ENCODE results near the gene CNTFR. TPM values are rescaled to one million over a fixed set of nuclear protein-coding genes. Genes with fewer than 3 reads are reported as not detected.

Gene CNTFR
- total RNA-seq, 2 experiments from 2014 or later = not detected

DNA sequence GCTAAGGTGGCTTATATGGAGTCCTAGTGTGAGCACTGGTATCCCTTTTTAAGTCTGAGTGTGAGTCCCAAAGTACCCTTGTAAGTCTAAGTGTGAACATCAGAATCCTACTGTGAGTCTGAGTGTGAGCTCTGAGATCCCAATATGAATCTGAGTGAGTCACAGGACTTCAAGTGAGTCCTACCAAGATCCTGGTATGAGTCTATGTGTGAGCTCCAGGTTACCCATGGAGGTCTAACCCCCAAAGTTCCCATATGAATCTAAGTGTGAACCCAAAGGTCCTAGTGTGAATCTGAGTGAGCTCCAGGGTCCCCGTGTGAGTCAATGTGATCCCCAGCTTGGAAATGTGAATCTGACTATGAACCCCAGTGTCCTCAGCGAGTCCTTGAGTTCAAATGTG is 2.3 kb downstream of the CNTFR start:
- no peak overlapping the region for H2AFZ ChIP-seq (ENCODE audit: low read length)
- ChIA-PET CTCF (ENCODE audit: unreplicated experiment) (no interaction called here), POLR2A (interaction anchor here (0.6 kb wide), 1 partner anchor 411 kb away, joined by 4 read pairs; no protein-coding TSS in a partner anchor)
- no peaks in the 10 kb centered on the region for H3K36me3 ChIP-seq (ENCODE audit: insufficient read depth, low read length)
- H3K9me2 ChIP-seq (ENCODE audit: insufficient read depth, low read length) = no peaks in the 10 kb centered on the region
- no peaks in the 10 kb centered on the region for H3K9me3 ChIP-seq (ENCODE audit: low read length)
- TF ChIP-seq EZH2phosphoT487 (IDR thresholded peaks at IDR 0.05; ENCODE audit: borderline replicate concordance, low read depth, low read length) = no peak
- TF ChIP-seq, protein P1, sequence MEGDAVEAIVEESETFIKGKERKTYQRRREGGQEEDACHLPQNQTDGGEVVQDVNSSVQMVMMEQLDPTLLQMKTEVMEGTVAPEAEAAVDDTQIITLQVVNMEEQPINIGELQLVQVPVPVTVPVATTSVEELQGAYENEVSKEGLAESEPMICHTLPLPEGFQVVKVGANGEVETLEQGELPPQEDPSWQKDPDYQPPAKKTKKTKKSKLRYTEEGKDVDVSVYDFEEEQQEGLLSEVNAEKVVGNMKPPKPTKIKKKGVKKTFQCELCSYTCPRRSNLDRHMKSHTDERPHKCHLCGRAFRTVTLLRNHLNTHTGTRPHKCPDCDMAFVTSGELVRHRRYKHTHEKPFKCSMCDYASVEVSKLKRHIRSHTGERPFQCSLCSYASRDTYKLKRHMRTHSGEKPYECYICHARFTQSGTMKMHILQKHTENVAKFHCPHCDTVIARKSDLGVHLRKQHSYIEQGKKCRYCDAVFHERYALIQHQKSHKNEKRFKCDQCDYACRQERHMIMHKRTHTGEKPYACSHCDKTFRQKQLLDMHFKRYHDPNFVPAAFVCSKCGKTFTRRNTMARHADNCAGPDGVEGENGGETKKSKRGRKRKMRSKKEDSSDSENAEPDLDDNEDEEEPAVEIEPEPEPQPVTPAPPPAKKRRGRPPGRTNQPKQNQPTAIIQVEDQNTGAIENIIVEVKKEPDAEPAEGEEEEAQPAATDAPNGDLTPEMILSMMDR (conservative IDR thresholded peaks at IDR 0.05; ENCODE audit: low read length) = no peak
- no peaks in the 10 kb centered on the region for H3K4me1 ChIP-seq (ENCODE audit: insufficient read depth, low read length, poor library complexity, severe bottlenecking)
- intact Hi-C loops (cut with micrococcal nuclease; ENCODE audit: unreplicated experiment) = no loop called here
- H3K27ac ChIP-seq (ENCODE audit: low read depth, low read length, poor library complexity, severe bottlenecking) = no peak overlapping the region
- no peaks in the 10 kb centered on the region for H3K79me2 ChIP-seq (ENCODE audit: insufficient read depth, low read depth, low read length)
- no TSS peak for BruUV-seq (replicated peaks)
- no peaks in the 10 kb centered on the region; the same call in 1 of the 2 replicates for H4K20me1 ChIP-seq (ENCODE audit: insufficient read depth, low read length)
- no peak overlapping the region for H3K4me2 ChIP-seq (ENCODE audit: low read length)
- H3K4me3 ChIP-seq (ENCODE audit: low read depth, low read length, poor library complexity, severe bottlenecking) = no peak overlapping the region
- DNase-seq (ENCODE audit: low spot score) = no peak

DNA sequence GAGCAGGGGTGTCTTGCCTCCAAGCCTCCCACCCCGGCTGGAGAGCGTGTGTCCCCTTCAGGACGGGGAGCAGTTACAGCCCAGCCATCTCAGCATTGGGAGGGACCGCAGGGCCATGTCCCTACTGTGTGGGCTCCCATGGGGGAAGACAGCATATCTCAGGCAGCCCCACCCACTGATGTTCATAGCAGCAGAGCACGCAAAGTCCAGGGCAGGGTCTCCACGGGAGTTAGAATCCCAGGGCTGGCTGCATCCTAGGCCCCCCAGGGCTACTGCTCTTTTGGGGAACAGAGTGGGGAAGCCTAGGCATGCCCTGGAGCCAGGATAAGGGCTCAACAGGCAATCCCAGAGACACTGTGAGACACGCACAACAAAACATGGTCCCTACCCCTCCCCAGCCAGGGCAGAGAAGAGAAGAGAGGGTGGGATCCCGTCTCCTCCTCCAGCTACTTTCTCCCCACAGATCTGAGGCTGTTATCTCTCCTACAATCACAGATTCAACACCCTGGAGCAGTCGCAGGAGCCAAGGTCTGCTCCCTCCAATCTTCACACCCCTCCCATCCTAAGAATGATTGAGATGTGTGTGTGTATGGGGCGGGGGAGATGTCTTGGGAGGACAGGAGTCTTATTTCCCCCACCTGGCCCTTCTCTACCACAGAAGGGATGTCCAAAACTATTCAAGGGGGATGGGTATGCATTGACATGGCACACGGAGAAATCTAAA is 3.4 kb downstream of the CNTFR start:
- POLR2A ChIA-PET = no interaction called here
- Histone ChIP-seq H3K79me2 (ENCODE audit: insufficient read depth, low read depth, low read length) (no peaks in the 10 kb centered on the region), H3K27ac (ENCODE audit: low read depth, low read length, poor library complexity, severe bottlenecking) (no peak overlapping the region), H4K20me1 (ENCODE audit: insufficient read depth, low read length) (no peaks in the 10 kb centered on the region; the same call in 1 of the 2 replicates), H3K4me3 (ENCODE audit: low read depth, low read length, poor library complexity, severe bottlenecking) (no peak overlapping the region), H3K4me1 (ENCODE audit: insufficient read depth, low read length, poor library complexity, severe bottlenecking) (no peaks in the 10 kb centered on the region), H2AFZ (ENCODE audit: low read length) (no peak overlapping the region), H3K9me3 (ENCODE audit: low read length) (no peaks in the 10 kb centered on the region), H3K36me3 (ENCODE audit: insufficient read depth, low read length) (no peaks in the 10 kb centered on the region), H3K4me2 (ENCODE audit: low read length) (no peak overlapping the region), H3K9me2 (ENCODE audit: insufficient read depth, low read length) (no peaks in the 10 kb centered on the region)
- TF ChIP-seq, protein P1 (conservative IDR thresholded peaks at IDR 0.05; ENCODE audit: low read length) = no peak
- no peak for TF ChIP-seq EZH2phosphoT487 (IDR thresholded peaks at IDR 0.05; ENCODE audit: borderline replicate concordance, low read depth, low read length)
- CTCF ChIA-PET (ENCODE audit: unreplicated experiment) = no interaction called here
- intact Hi-C loops (cut with micrococcal nuclease; ENCODE audit: unreplicated experiment) = no loop called here
- no peak for DNase-seq (ENCODE audit: low spot score)
- BruUV-seq (replicated peaks) = no TSS peak

DNA sequence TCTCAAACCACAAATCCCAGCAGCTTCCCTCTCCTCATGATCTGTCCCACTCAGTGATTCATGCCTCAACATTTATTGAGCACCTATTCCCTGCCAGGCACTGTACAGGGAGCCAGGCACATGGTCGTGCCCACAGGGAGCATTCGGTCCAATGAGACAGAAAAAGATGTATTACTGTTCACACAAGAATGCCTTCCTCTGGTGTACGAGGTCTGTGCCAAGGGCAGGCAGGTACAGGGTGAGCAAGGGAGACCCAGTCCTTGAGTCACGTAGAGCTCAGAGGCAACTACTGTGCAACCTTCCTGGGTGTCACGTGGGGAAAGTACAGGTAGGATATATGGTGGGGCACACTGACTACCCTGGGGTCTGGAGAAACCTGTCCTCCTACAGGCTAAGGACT is 4.6 kb downstream of the CNTFR start:
- H3K79me2 ChIP-seq (ENCODE audit: insufficient read depth, low read depth, low read length) = no peaks in the 10 kb centered on the region
- DNase-seq (ENCODE audit: low spot score) = no peak
- H3K36me3 ChIP-seq (ENCODE audit: insufficient read depth, low read length) = no peaks in the 10 kb centered on the region
- H2AFZ ChIP-seq (ENCODE audit: low read length) = no peak overlapping the region
- H3K4me3 ChIP-seq (ENCODE audit: low read depth, low read length, poor library complexity, severe bottlenecking) = no peak overlapping the region
- no peak overlapping the region for H3K27ac ChIP-seq (ENCODE audit: low read depth, low read length, poor library complexity, severe bottlenecking)
- intact Hi-C loops (cut with micrococcal nuclease; ENCODE audit: unreplicated experiment) = no loop called here
- no peak for TF ChIP-seq EZH2phosphoT487 (IDR thresholded peaks at IDR 0.05; ENCODE audit: borderline replicate concordance, low read depth, low read length)
- TF ChIP-seq, protein P1 (conservative IDR thresholded peaks at IDR 0.05; ENCODE audit: low read length) = no peak
- no peaks in the 10 kb centered on the region for H3K9me2 ChIP-seq (ENCODE audit: insufficient read depth, low read length)
- ChIA-PET POLR2A (no interaction called here), CTCF (ENCODE audit: unreplicated experiment) (no interaction called here)
- no peaks in the 10 kb centered on the region for H3K4me1 ChIP-seq (ENCODE audit: insufficient read depth, low read length, poor library complexity, severe bottlenecking)
- no peak overlapping the region for H3K4me2 ChIP-seq (ENCODE audit: low read length)
- BruUV-seq (replicated peaks) = no TSS peak
- no peaks in the 10 kb centered on the region; the same call in 1 of the 2 replicates for H4K20me1 ChIP-seq (ENCODE audit: insufficient read depth, low read length)
- no peaks in the 10 kb centered on the region for H3K9me3 ChIP-seq (ENCODE audit: low read length)

Measured in OCI-LY7 (cell line).